GM20000 (cell line): ENCODE measurements around the gene SLC46A1.

Experiments used
- DNase-seq: peaks from one replicate; pipeline ENCODE4 v3.0.0; 2012; ENCODE audit warnings: low spot score
- TF ChIP-seq, protein P1 (sequence below): IDR thresholded peaks from 2 replicates; pipeline ENCODE4 v1.5.1; 2012; ENCODE audit warnings: mild to moderate bottlenecking, control low read depth; ENCODE audit errors: extremely low read depth, missing control alignments

The SLC46A1 gene

DNA sequence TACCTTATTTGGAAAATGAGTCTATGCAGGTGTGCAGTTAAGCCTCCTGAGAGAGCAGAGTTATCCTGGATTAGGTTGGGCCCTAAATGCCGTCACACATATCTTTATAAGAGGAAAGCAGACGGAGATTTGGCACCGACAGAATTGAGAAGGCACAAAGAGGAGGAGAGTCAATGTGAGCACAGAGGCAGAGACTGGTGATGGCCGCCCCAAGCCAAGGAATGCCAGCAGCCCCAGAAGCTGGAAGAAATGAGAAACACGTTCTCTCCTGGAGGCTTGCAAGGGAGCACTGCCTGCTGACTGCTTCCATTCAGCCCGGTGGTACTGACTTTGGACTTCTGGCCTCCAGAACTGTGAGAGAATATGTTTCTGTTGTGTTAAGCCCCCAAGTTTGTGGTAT lies 3.2 kb downstream of the SLC46A1 start:
- TF ChIP-seq, protein P1, sequence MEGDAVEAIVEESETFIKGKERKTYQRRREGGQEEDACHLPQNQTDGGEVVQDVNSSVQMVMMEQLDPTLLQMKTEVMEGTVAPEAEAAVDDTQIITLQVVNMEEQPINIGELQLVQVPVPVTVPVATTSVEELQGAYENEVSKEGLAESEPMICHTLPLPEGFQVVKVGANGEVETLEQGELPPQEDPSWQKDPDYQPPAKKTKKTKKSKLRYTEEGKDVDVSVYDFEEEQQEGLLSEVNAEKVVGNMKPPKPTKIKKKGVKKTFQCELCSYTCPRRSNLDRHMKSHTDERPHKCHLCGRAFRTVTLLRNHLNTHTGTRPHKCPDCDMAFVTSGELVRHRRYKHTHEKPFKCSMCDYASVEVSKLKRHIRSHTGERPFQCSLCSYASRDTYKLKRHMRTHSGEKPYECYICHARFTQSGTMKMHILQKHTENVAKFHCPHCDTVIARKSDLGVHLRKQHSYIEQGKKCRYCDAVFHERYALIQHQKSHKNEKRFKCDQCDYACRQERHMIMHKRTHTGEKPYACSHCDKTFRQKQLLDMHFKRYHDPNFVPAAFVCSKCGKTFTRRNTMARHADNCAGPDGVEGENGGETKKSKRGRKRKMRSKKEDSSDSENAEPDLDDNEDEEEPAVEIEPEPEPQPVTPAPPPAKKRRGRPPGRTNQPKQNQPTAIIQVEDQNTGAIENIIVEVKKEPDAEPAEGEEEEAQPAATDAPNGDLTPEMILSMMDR, result no peak
- no peak for DNase-seq

DNA sequence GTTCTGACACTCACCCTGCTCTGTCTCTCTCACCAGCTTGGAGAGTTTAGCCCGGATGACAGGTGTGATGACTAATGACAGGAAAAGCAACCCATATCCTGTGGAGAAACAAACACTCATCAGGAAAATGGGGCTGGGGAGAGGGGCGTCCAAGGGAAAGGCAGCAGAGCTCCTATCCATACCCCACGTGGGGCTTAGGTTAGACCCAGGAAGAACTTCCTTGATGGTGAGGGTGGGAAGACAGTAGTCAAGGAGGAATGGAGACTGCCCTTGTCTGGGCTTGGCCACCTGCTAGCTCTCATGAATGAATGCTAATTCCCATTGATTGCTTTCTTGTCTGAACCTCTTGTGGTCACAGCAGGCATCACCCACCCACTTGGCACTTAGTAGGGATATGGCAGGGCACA lies 3.8 kb downstream of the SLC46A1 start:
- DNase-seq, result no peak

DNA sequence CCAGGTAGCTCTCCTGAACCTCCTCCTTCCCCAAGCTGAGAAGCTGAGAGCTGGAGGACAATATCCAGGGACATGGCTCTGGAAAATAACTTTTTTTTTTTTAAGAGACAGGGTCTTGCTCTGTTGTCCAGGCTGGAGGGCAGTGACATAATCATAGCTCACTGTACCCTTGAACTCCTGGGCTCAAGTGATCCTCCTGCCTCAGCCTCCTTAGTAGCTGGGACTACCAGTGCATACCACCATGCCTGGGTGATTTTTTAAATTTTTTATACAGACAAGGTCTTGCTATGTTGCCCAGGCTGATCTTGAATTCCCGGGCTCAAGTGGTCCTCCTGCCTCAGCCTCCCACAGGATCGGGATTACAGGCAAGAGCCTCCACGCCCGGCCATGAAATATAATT lies 6.2 kb downstream of the SLC46A1 start:
- TF ChIP-seq, protein P1, result no peak
- no peak for DNase-seq

More for the DNA sequence above, 3.8 kb downstream of the SLC46A1 start:
- TF ChIP-seq, protein P1, result no peak

DNA sequence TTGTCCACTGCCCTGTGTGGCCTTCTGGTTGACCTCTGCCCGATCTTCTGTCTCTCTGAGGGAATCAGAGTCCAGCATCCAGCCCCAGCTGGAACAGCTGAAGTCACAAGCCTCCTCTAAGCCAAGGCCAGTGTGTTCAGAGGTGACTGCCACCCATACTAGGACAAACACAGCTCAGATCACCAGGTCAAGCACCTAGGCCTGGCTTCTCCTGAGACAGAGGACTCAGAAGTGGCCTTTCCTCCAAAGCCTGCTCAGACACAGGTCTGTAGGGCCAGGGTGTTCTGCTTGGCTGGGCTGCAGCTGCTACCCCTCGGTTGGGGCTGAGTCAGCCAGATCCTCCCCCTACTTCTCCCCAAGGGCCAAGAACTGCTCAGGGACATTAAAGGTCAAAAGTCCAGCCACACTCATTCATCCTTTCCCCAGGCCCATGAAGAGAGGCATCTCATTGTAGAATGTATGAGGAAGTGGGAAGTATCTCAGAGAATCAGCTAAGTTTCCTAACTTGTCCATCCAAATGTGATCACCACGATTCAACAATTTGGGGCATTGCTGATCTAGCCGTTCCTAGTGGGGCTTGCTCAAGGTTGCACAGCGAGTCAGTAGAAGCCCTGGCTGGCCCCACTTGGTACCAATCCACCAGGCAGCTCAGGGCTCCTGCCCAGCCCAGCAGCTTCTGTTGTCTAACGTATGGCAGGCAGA lies 7.6 kb downstream of the SLC46A1 start:
- TF ChIP-seq, protein P1, result no peak
- no peak for DNase-seq

DNA sequence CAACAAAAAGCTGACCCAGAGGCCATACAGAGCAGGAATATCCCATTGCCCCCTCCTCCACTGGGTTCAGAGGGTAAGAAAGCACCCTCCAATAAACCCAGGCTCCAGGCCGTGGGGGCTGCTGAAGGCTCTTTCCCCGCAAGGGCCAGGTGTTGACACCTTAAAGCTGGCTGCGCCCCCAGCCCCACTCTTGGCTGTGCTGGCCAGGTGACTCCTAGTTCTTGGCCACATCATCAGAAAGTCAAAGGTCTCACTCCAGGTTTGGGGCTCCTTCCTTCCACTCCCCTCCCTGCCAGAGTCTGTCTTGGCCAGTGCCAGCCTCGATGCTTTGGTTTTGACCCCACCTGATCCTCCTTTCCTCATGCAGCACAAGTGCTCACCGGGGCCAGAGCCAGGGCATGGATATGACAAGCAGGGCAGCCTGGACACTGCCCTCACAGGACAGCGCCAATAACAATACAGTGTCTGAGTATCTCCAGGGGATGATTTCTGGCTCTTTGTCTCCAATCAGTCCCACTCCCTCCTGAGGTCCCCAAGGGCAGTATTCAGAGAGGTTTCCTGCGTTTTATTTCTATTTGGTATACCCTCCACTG lies 8.2 kb downstream of the SLC46A1 start:
- DNase-seq, result no peak
- TF ChIP-seq, protein P1, result no peak

DNA sequence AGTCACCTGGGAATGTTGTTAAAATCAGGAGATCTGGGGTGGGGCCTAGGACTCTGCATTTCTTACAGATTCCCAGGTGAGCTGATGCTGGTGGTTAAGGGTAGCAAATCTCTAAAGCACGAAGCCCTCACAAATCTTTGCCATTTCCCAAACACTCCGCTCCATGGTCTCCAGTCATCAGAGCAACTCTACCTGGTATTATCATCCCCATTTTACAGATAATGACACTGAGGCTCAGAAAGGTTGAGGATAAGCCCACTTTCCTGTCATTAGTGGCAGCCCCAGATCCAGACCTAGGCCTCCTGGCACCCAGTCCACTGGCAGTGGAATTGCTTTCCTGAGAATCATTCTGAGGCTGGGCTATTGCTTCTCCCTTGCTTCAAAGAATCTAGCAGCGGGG lies 8.7 kb downstream of the SLC46A1 start:
- DNase-seq, result no peak
- TF ChIP-seq, protein P1, result no peak

DNA sequence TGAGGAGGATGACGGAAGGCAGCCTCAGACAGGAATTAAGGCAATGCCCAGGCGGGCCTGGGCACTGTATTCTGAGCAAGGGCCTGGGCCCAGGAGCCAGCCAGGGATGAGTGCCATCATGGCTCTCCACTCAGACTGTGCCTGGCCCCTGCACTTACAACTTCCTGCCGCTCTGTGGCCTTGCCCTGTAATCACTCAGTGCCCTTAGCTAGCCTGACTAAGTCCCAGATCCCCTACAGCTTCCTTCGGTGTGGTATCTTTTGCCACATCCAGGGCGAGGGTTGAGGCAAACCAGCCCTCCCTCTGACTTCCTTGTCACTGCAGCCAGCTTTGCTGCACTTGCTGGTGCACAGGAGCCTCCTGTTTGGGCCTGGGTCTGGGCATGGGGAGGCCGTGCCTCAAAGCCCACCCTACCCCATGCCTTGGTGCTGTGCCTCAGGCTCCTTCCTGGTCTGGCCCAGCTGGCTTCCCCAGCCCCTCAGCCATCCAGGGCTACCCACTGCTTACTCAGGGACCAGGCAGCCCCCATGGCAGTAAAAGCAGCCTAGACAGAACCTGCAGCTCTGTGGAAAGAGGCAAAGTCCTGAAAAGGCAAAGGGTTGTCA lies 9.3 kb downstream of the SLC46A1 start:
- TF ChIP-seq, protein P1, result no peak
- no peak for DNase-seq
